Measurements from ENCODE around the gene MPPED1. TPM values are rescaled to one million over a fixed set of nuclear protein-coding genes. Genes with fewer than 3 reads are reported as not detected.

Gene MPPED1
- total RNA-seq, 1 experiment from 2014 or later = 0.28 TPM

- H3K36me3 Mint-ChIP-seq (ENCODE audit: insufficient read depth in 1 of 3, low read depth in 3 of 3) = no peaks in the 10 kb centered on the region; a peak in 1 of 7 replicates
- Histone ChIP-seq H4K91ac (ENCODE audit: insufficient read length, low read depth, low read length) (no peak overlapping the region), H2BK20ac (ENCODE audit: low read depth, low read length, poor library complexity, severe bottlenecking) (no peak overlapping the region), H3K18ac (ENCODE audit: insufficient read length, low read depth, low read length) (no peak overlapping the region), H3K56ac (ENCODE audit: insufficient read length, low read depth, low read length) (no peak overlapping the region), H3K4me1 (ENCODE audit: insufficient read depth, low read length) (no peaks in the 10 kb centered on the region), H2BK15ac (ENCODE audit: low read depth, low read length) (no peak overlapping the region), H4K20me1 (ENCODE audit: control insufficient read depth, insufficient read depth, insufficient read length) (no peaks in the 10 kb centered on the region), H3K4me2 (ENCODE audit: insufficient read depth, insufficient read length, low read length) (no peak overlapping the region), H3K9ac (ENCODE audit: extremely low read depth, insufficient read length, low read length) (no peak overlapping the region), H3K23ac (ENCODE audit: insufficient read length, low read depth, low read length) (no peak overlapping the region), H3K14ac (ENCODE audit: insufficient read depth, low read length) (no peak overlapping the region), H3K4ac (ENCODE audit: low read depth, low read length) (no peak overlapping the region), H2AK5ac (ENCODE audit: insufficient read length, low read length) (no peak overlapping the region), H3K27me3 (ENCODE audit: insufficient read depth, low read length) (no peaks in the 10 kb centered on the region), H2BK12ac (ENCODE audit: insufficient read length, low read depth, low read length) (no peak overlapping the region), H4K5ac (ENCODE audit: insufficient read length, low read depth, low read length) (no peak overlapping the region), H2BK120ac (ENCODE audit: low read depth, low read length, poor library complexity, severe bottlenecking) (no peak overlapping the region), H3K79me2 (ENCODE audit: insufficient read depth, low read length) (no peaks in the 10 kb centered on the region), H3T11ph (ENCODE audit: low read length) (no peak overlapping the region), H3K27ac (ENCODE audit: insufficient read length, low read depth, low read length) (no peak overlapping the region), H3K79me1 (ENCODE audit: insufficient read depth, low read depth, low read length, poor library complexity, severe bottlenecking) (no peaks in the 10 kb centered on the region), H2BK5ac (ENCODE audit: insufficient read length, low read length) (no peak overlapping the region), H3K9me3 (ENCODE audit: control insufficient read depth, low read depth, low read length) (no peaks in the 10 kb centered on the region), H3K23me2 (ENCODE audit: insufficient read length, low read depth, low read length, poor library complexity, severe bottlenecking) (no peaks in the 10 kb centered on the region), H2AFZ (ENCODE audit: low read length) (no peak overlapping the region), H4K8ac (replicated peaks; ENCODE audit: insufficient read length, low read depth, low read length) (no peak overlapping the region)
- no peak for DNase-seq
- no peak overlapping the region for H3K27ac Mint-ChIP-seq
- peaks cover 37% of the 10 kb centered on the region for H3K27me3 Mint-ChIP-seq (ENCODE audit: low read depth)
- H3K4me1 Mint-ChIP-seq = no peaks in the 10 kb centered on the region
- TF ChIP-seq CTCF (conservative IDR thresholded peaks at IDR 0.05) = no peak
- H3K9me3 Mint-ChIP-seq = peaks cover 13 to 18% of the 10 kb centered on the region in 2 experiments; a peak in 4 of 5 replicates
- H3K4me3 Mint-ChIP-seq = no peak overlapping the region
Observed at GRCh38 chr22:43462701-43463100, 50.9 kb downstream of the MPPED1 start.

Data from H9 (cell line).